Endodermal cell (in vitro differentiated cells): Measurements from ENCODE around the gene BNC2. TPM values are rescaled to one million over a fixed set of nuclear protein-coding genes. Genes with fewer than 3 reads are reported as not detected.

Experiments
- DNase-seq: peaks from one replicate; pipeline ENCODE4 v3.0.0-alpha.2; 2017
- H3K27ac ChIP-seq: 2 replicates; pipeline ENCODE4 v1.5.1; 2013; ENCODE audit warnings: mild to moderate bottlenecking, low read depth, low read length, moderate library complexity
- H3K27me3 ChIP-seq: 2 replicates; pipeline ENCODE4 v1.6.1; 2013; ENCODE audit warnings: mild to moderate bottlenecking, low read length, moderate library complexity; ENCODE audit not compliant: insufficient read depth, control insufficient read depth, poor library complexity, severe bottlenecking
- H3K36me3 ChIP-seq: 2 replicates; pipeline ENCODE4 v1.7.0; 2013; ENCODE audit warnings: mild to moderate bottlenecking, low read length, moderate library complexity; ENCODE audit not compliant: control insufficient read depth, insufficient read depth
- H3K4me1 ChIP-seq: one replicate; pipeline ENCODE4 v1.7.0; 2013; ENCODE audit warnings: low read length; ENCODE audit not compliant: control insufficient read depth, insufficient read depth
- H3K4me3 ChIP-seq: 2 replicates; pipeline ENCODE4 v1.5.1; 2013; ENCODE audit warnings: mild to moderate bottlenecking, low read length, moderate library complexity
- H3K9ac ChIP-seq: 2 replicates; pipeline ENCODE4 v1.6.1; 2013; ENCODE audit warnings: mild to moderate bottlenecking, low read length, moderate library complexity; ENCODE audit not compliant: poor library complexity, severe bottlenecking; ENCODE audit errors: extremely low read depth
- H3K9me3 ChIP-seq: 2 replicates; pipeline ENCODE4 v1.6.1; 2013; ENCODE audit warnings: mild to moderate bottlenecking, low read length, moderate library complexity; ENCODE audit not compliant: control insufficient read depth
- H3K27ac Mint-ChIP-seq: 2 replicates; pipeline ENCODE4 v1.8.0; 2020; ENCODE audit warnings: mixed read lengths
- H3K27me3 Mint-ChIP-seq: 2 replicates; pipeline ENCODE4 v1.8.0; 2021; ENCODE audit warnings: mild to moderate bottlenecking, mixed read lengths; ENCODE audit not compliant: insufficient read depth
- H3K36me3 Mint-ChIP-seq: 2 replicates; pipeline ENCODE4 v1.8.0; 2020; ENCODE audit warnings: low read depth, mixed read lengths
- H3K4me1 Mint-ChIP-seq: 2 replicates; pipeline ENCODE4 v1.8.0; 2020; ENCODE audit warnings: mixed read lengths
- H3K4me3 Mint-ChIP-seq: 2 replicates; pipeline ENCODE4 v1.8.0; 2020; ENCODE audit warnings: mild to moderate bottlenecking, moderate library complexity, mixed read lengths
- H3K9me3 Mint-ChIP-seq: 2 replicates; pipeline ENCODE4 v1.8.0; 2020; ENCODE audit warnings: mild to moderate bottlenecking, mixed read lengths
- CTCF ChIP-seq: fragments of 200-600 bp; sonication (generic); conservative IDR thresholded peaks from 2 replicates; pipeline ENCODE4 v1.5.0; 2021; ENCODE audit warnings: antibody characterized with exemption, mild to moderate bottlenecking
- WGBS, 2 experiments: methylation state at CpG; one replicate each; pipeline versions ENCODE4 v1.1.5 to v1.1.7; 2013; ENCODE audit warnings: missing lambda C conversion rate in 2 of 2, mixed read lengths in 1 of 2; ENCODE audit not compliant: insufficient coverage in 1 of 2, insufficient read length in 1 of 2; 5-methylcytosine and 5-hydroxymethylcytosine counted together
- total RNA-seq, 2 donors: library from RNA; stranded (reverse); fragmentation: NEBNext Ultra II Directional in 1 of 2; extraction: Animal tissue kit (Norgen Biotek cat#: 25700) in 1 of 2; gene quantifications; 2 replicates in 1 of 2; 3 replicates in 1 of 2; pipeline ENCODE4 v1.2.1, GENCODE V29; 2021

BNC2 gene
- total RNA-seq, 2 donors from 2014 or later, result 3.0 to 10.5 TPM

GRCh38 chr9:16690628-16691027 is 179.8 kb downstream of the BNC2 start:
- WGBS, 2 experiments, result 90% methylated on average over 2 of the region's 2 CpGs; no CpG with 5 or more reads in 1 of the 2 experiments
- no peaks in the 10 kb centered on the region for H3K4me1 ChIP-seq
- no peaks in the 10 kb centered on the region for H3K36me3 ChIP-seq
- H3K4me3 ChIP-seq, result no peak overlapping the region
- Mint-ChIP-seq H3K27me3 (no peaks in the 10 kb centered on the region), H3K27ac (no peak overlapping the region), H3K4me1 (peaks cover 28% of the 10 kb centered on the region), H3K9me3 (no peaks in the 10 kb centered on the region), H3K4me3 (no peak overlapping the region), H3K36me3 (no peaks in the 10 kb centered on the region)
- no peaks in the 10 kb centered on the region for H3K27me3 ChIP-seq
- no peak for TF ChIP-seq CTCF
- no peak overlapping the region for H3K27ac ChIP-seq
- no peak for DNase-seq
- no peaks in the 10 kb centered on the region for H3K9me3 ChIP-seq
- no peak overlapping the region for H3K9ac ChIP-seq

GRCh38 chr9:16690205-16690604 is 180.3 kb downstream of the BNC2 start:
- Mint-ChIP-seq H3K27me3 (no peaks in the 10 kb centered on the region), H3K36me3 (no peaks in the 10 kb centered on the region), H3K9me3 (no peaks in the 10 kb centered on the region), H3K27ac (no peak overlapping the region), H3K4me1 (peaks cover 28% of the 10 kb centered on the region), H3K4me3 (no peak overlapping the region)
- Histone ChIP-seq H3K36me3 (no peaks in the 10 kb centered on the region), H3K27me3 (no peaks in the 10 kb centered on the region), H3K27ac (no peak overlapping the region), H3K9me3 (no peaks in the 10 kb centered on the region), H3K9ac (no peak overlapping the region), H3K4me1 (no peaks in the 10 kb centered on the region), H3K4me3 (no peak overlapping the region)
- WGBS, 2 experiments, result 95 to 100% methylated on average over 1 to 2 of the region's 2 CpGs
- no peak for DNase-seq
- TF ChIP-seq CTCF, result no peak

- peaks cover 28% of the 10 kb centered on the region for H3K4me1 Mint-ChIP-seq
- H3K9ac ChIP-seq, result no peak overlapping the region
- no peaks in the 10 kb centered on the region for H3K9me3 ChIP-seq
- no peaks in the 10 kb centered on the region for H3K36me3 Mint-ChIP-seq
- H3K27ac Mint-ChIP-seq, result no peak overlapping the region
- TF ChIP-seq CTCF, result no peak
- H3K4me3 ChIP-seq, result no peak overlapping the region
- H3K4me1 ChIP-seq, result no peaks in the 10 kb centered on the region
- no peaks in the 10 kb centered on the region for H3K27me3 Mint-ChIP-seq
- 78% methylated on average over 5 of the region's 5 CpGs; no CpG with 5 or more reads in 1 of the 2 experiments for WGBS, 2 experiments
- no peak overlapping the region for H3K27ac ChIP-seq
- H3K9me3 Mint-ChIP-seq, result no peaks in the 10 kb centered on the region
- H3K36me3 ChIP-seq, result no peaks in the 10 kb centered on the region
- DNase-seq, result no peak
- no peaks in the 10 kb centered on the region for H3K27me3 ChIP-seq
- H3K4me3 Mint-ChIP-seq, result no peak overlapping the region
Observed at GRCh38 chr9:16689351-16689938, 181.0 kb downstream of the BNC2 start.
